NCI-H2227 treated with DMSO at 0.1 percent for 48 hours (cell line): ENCODE measurements around the gene ZCCHC7.

Experiments used
- DNase-seq: peaks from one replicate; lab custom pipeline; 2025; lab: John Stamatoyannopoulos, UW

Gene ZCCHC7

GRCh38 chr9:37336150-37336549 lies 215.8 kb downstream of the ZCCHC7 start:
- no peak for DNase-seq

- DNase-seq: no peak
Measured at GRCh38 chr9:37337301-37337890, 217.0 kb downstream of the ZCCHC7 start.

GRCh38 chr9:37338218-37338617 lies 217.8 kb downstream of the ZCCHC7 start:
- DNase-seq: no peak

- no peak for DNase-seq
Measured at GRCh38 chr9:37339923-37340322, 219.5 kb downstream of the ZCCHC7 start.

GRCh38 chr9:37340961-37341360 lies 220.6 kb downstream of the ZCCHC7 start:
- no peak for DNase-seq

GRCh38 chr9:37341704-37342103 lies 221.3 kb downstream of the ZCCHC7 start:
- DNase-seq: no peak

GRCh38 chr9:37342493-37342892 lies 222.1 kb downstream of the ZCCHC7 start:
- no peak for DNase-seq

- DNase-seq: no peak
Measured at GRCh38 chr9:37342895-37343294, 222.5 kb downstream of the ZCCHC7 start.

GRCh38 chr9:37343724-37344123 lies 223.3 kb downstream of the ZCCHC7 start:
- DNase-seq: no peak

GRCh38 chr9:37345038-37345437 lies 224.7 kb downstream of the ZCCHC7 start:
- DNase-seq: no peak

GRCh38 chr9:37348917-37349316 lies 228.5 kb downstream of the ZCCHC7 start:
- DNase-seq: no peak

- no peak for DNase-seq
Measured at GRCh38 chr9:37350486-37351190, 230.3 kb downstream of the ZCCHC7 start.

GRCh38 chr9:37353791-37354190 lies 233.4 kb downstream of the ZCCHC7 start:
- no peak for DNase-seq

- no peak for DNase-seq
Measured at GRCh38 chr9:37362430-37362829, 242.1 kb downstream of the ZCCHC7 start.

- DNase-seq: no peak
Measured at GRCh38 chr9:37363124-37363523, 242.8 kb downstream of the ZCCHC7 start.

- DNase-seq: no peak
Measured at GRCh38 chr9:37364136-37364535, 243.8 kb downstream of the ZCCHC7 start.

- DNase-seq: no peak
Measured at GRCh38 chr9:37364751-37365360, 244.5 kb downstream of the ZCCHC7 start.

- no peak for DNase-seq
Measured at GRCh38 chr9:37369671-37370070, 249.3 kb downstream of the ZCCHC7 start.

- no peak for DNase-seq
Measured at GRCh38 chr9:37370282-37370681, 249.9 kb downstream of the ZCCHC7 start.

- DNase-seq: no peak
Measured at GRCh38 chr9:37370968-37371563, 250.7 kb downstream of the ZCCHC7 start.

GRCh38 chr9:37371565-37372464 lies 251.4 kb downstream of the ZCCHC7 start:
- no peak for DNase-seq

- no peak for DNase-seq
Measured at GRCh38 chr9:37372839-37373238, 252.5 kb downstream of the ZCCHC7 start.
